Thyroid gland (tissue), 4 donors: Measurements from ENCODE around the gene FLT1.

Experiments used
- CTCF ChIP-seq, 6 experiments: fragments of 200-600 bp in 3 of 6; fragments of 450-650 bp in 3 of 6; sonication (generic) in 3 of 6; IDR thresholded peaks; one replicate each; pipeline ENCODE4 v1.5.1; 2016 to 2019; ENCODE audit warnings: antibody characterized with exemption in 6 of 6, mild to moderate bottlenecking in 2 of 6, inconsistent platforms in 1 of 6, moderate library complexity in 1 of 6
- POLR2A ChIP-seq, 2 donors: fragments of 450-650 bp; IDR thresholded peaks; one replicate each; pipeline ENCODE4 v1.6.1; 2017; ENCODE audit warnings: antibody characterized with exemption in 2 of 2, mild to moderate bottlenecking in 2 of 2, moderate library complexity in 1 of 2

GRCh38 chr13:28499609-28500008 is 4.7 kb upstream of the FLT1 start:
- TF ChIP-seq CTCF (IDR thresholded peaks at IDR 0.05) (no peak), POLR2A (IDR thresholded peaks at IDR 0.05) (no peak)
